ENCODE data around the gene SAC3D1.
"Not testable (repeated sequence)": the region's sequence is repeated elsewhere in the genome, so short reads cannot be mapped to it uniquely, and the experiment has no call there.

SAC3D1 gene

DNA sequence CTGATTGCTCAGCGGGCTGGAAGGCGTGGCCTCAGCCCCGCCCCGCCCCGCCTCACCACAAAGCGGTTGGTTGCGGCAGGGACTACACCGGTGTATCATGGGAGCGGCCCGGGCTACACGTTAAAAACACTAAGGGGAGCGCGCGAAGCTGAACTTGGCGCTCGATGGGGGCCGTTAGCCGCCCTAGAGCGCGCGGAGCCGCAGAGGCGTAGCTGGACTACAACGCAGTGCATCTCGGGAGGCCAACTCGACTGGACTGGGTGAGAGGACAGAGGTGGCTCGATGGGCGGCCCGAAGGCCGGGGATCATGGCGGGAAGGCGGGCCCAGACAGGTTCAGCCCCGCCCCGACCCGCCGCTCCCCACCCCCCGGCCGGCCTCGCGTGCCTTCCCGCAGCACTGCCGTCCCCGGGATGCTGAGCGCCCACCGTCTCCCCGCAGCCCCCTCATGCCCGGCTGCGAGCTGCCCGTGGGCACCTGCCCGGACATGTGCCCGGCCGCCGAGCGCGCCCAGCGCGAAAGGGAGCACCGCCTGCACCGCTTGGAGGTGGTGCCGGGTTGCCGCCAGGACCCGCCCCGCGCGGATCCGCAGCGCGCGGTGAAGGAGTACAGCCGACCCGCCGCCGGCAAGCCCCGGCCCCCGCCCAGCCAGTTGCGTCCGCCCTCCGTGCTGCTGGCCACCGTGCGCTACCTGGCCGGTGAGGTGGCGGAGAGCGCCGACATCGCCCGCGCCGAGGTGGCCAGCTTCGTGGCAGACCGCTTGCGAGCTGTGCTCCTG is at the start of gene SAC3D1:
Gene SAC3D1, plus strand, starts transcription at position 364 of the 776 bp plus-strand sequence. Its CDS starts 83 bp downstream, at position 447.
- Histone ChIP-seq H3K9ac (ENCODE audit: low read length in 2 of 2) (peak within 1 kb of the TSS; percentile 67 to 74), H3K4me3 (ENCODE audit: low read length in 2 of 2) (peak within 1 kb of the TSS; percentile 67 to 78), H3K27me3 (ENCODE audit: control insufficient read depth in 1 of 2, insufficient read depth in 2 of 2, low read length in 2 of 2) (no peaks in the 10 kb centered on the region), H3K36me3 (ENCODE audit: control insufficient read depth in 2 of 2, insufficient read depth in 2 of 2, low read length in 2 of 2) (peaks cover 22 to 30% of the 10 kb centered on the region in 2 donors), H3K4me1 (ENCODE audit: control insufficient read depth, insufficient read depth, low read length) (peaks cover 14% of the 10 kb centered on the region), H3K9me3 (ENCODE audit: control insufficient read depth in 2 of 2, low read length in 2 of 2) (no peaks in the 10 kb centered on the region), H3K27ac (ENCODE audit: low read length) (peak within 1 kb of the TSS; percentile 87)

GRCh38 chr11:64994318-64994717 is 46.7 kb upstream of the SAC3D1 start:
- no peak overlapping the region for H3K27ac ChIP-seq (ENCODE audit: low read length)
- no peak overlapping the region for H3K4me3 ChIP-seq (ENCODE audit: low read length in 2 of 2)
- H3K27me3 ChIP-seq (ENCODE audit: control insufficient read depth in 1 of 2, insufficient read depth in 2 of 2, low read length in 2 of 2), result no peaks in the 10 kb centered on the region
- H3K9me3 ChIP-seq (ENCODE audit: control insufficient read depth in 2 of 2, low read length in 2 of 2), result no peaks in the 10 kb centered on the region
- H3K4me1 ChIP-seq (ENCODE audit: control insufficient read depth, insufficient read depth, low read length), result peaks cover 21% of the 10 kb centered on the region
- no peaks in the 10 kb centered on the region for H3K36me3 ChIP-seq (ENCODE audit: control insufficient read depth in 2 of 2, insufficient read depth in 2 of 2, low read length in 2 of 2)
- H3K9ac ChIP-seq (ENCODE audit: low read length in 2 of 2), result no peak overlapping the region

- H3K9ac ChIP-seq (ENCODE audit: low read length in 2 of 2), result peak overlapping the region; percentile 81 to 87
- peaks cover 13% of the 10 kb centered on the region for H3K4me1 ChIP-seq (ENCODE audit: control insufficient read depth, insufficient read depth, low read length)
- peak overlapping the region; percentile 46 for H3K27ac ChIP-seq (ENCODE audit: low read length)
- peak overlapping the region; percentile 79 to 81 for H3K4me3 ChIP-seq (ENCODE audit: low read length in 2 of 2)
- H3K36me3 ChIP-seq (ENCODE audit: control insufficient read depth in 2 of 2, insufficient read depth in 2 of 2, low read length in 2 of 2), result no peaks in the 10 kb centered on the region
- H3K9me3 ChIP-seq (ENCODE audit: control insufficient read depth in 2 of 2, low read length in 2 of 2), result no peaks in the 10 kb centered on the region
- H3K27me3 ChIP-seq (ENCODE audit: control insufficient read depth in 1 of 2, insufficient read depth in 2 of 2, low read length in 2 of 2), result no peaks in the 10 kb centered on the region
Measured at GRCh38 chr11:64996327-64996709, 44.7 kb upstream of the SAC3D1 start.

- Histone ChIP-seq H3K36me3 (ENCODE audit: control insufficient read depth in 2 of 2, insufficient read depth in 2 of 2, low read length in 2 of 2) (no peaks in the 10 kb centered on the region), H3K9me3 (ENCODE audit: control insufficient read depth in 2 of 2, low read length in 2 of 2) (no peaks in the 10 kb centered on the region), H3K9ac (ENCODE audit: low read length in 2 of 2) (peak within 1 kb of the TSS; percentile 81 to 87), H3K4me3 (ENCODE audit: low read length in 2 of 2) (peak within 1 kb of the TSS; percentile 79 to 81), H3K27me3 (ENCODE audit: control insufficient read depth in 1 of 2, insufficient read depth in 2 of 2, low read length in 2 of 2) (no peaks in the 10 kb centered on the region), H3K27ac (ENCODE audit: low read length) (peak within 1 kb of the TSS; percentile 46), H3K4me1 (ENCODE audit: control insufficient read depth, insufficient read depth, low read length) (peaks cover 13% of the 10 kb centered on the region)
Measured at GRCh38 chr11:64996710-64997380, 44.2 kb upstream of the SAC3D1 start, which contains the start of gene BATF2. Gene BATF2 (minus strand): TSS chr11:64996971. CDS start chr11:64996914, 57 bp downstream.

- Histone ChIP-seq H3K4me3 (ENCODE audit: low read length in 2 of 2) (no peak overlapping the region), H3K27ac (ENCODE audit: low read length) (no peak overlapping the region), H3K9ac (ENCODE audit: low read length in 2 of 2) (no peak overlapping the region)
Measured at GRCh38 chr11:64998141-64998540, 42.9 kb upstream of the SAC3D1 start.

DNA sequence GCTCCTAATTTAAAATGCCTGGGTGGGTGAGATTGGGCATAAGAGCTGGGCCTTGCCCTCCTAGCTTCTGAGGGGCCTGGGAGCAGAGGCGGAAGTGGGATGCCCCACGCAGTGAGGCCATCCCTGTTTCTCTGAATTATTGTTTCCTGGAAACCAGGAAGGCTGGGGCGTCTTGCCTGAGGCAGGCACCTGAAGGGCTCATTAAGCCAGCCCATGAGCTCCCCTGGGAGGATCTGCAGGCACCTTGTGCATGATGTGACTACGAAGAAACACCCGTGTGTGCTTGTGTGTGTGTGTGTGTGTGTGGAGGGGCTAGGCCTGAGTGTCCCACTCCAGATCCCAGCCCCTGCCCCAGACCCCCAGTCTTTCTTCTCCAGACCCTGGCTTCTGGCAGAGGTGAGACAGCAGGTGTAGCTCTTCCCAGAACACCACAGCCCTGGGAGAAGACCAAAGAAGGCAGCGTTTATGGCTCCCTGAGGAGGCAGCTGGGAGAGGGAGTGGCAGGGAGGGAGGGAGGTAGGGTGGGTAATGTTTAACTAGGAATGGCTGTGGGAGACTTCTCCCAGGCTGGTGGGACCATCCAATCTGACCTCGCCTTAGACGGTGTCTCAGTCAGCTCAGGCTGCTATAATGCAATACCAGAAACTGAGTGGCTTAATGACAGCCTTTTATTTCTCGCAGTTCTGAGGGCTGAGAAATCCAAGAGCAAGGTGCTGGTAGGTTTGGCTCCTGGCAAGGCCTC is 42.1 kb upstream of the SAC3D1 start:
- no peak overlapping the region for H3K9ac ChIP-seq (ENCODE audit: low read length in 2 of 2)

More at GRCh38 chr11:64998141-64998540, 42.9 kb upstream of the SAC3D1 start:
- Histone ChIP-seq H3K4me1 (ENCODE audit: control insufficient read depth, insufficient read depth, low read length) (peaks cover 13% of the 10 kb centered on the region), H3K9me3 (ENCODE audit: control insufficient read depth in 2 of 2, low read length in 2 of 2) (no peaks in the 10 kb centered on the region), H3K27me3 (ENCODE audit: control insufficient read depth in 1 of 2, insufficient read depth in 2 of 2, low read length in 2 of 2) (no peaks in the 10 kb centered on the region), H3K36me3 (ENCODE audit: control insufficient read depth in 2 of 2, insufficient read depth in 2 of 2, low read length in 2 of 2) (no peaks in the 10 kb centered on the region)

GRCh38 chr11:64999478-64999877 is 41.5 kb upstream of the SAC3D1 start:
- no peaks in the 10 kb centered on the region for H3K9me3 ChIP-seq (ENCODE audit: control insufficient read depth in 2 of 2, low read length in 2 of 2)
- no peaks in the 10 kb centered on the region for H3K36me3 ChIP-seq (ENCODE audit: control insufficient read depth in 2 of 2, insufficient read depth in 2 of 2, low read length in 2 of 2)
- H3K27ac ChIP-seq (ENCODE audit: low read length), result no peak overlapping the region
- peaks cover 13% of the 10 kb centered on the region for H3K4me1 ChIP-seq (ENCODE audit: control insufficient read depth, insufficient read depth, low read length)
- H3K4me3 ChIP-seq (ENCODE audit: low read length in 2 of 2), result no peak overlapping the region
- no peak overlapping the region for H3K9ac ChIP-seq (ENCODE audit: low read length in 2 of 2)
- no peaks in the 10 kb centered on the region for H3K27me3 ChIP-seq (ENCODE audit: control insufficient read depth in 1 of 2, insufficient read depth in 2 of 2, low read length in 2 of 2)

More for the DNA sequence above, 42.1 kb upstream of the SAC3D1 start:
- peaks cover 13% of the 10 kb centered on the region for H3K4me1 ChIP-seq (ENCODE audit: control insufficient read depth, insufficient read depth, low read length)
- no peaks in the 10 kb centered on the region for H3K27me3 ChIP-seq (ENCODE audit: control insufficient read depth in 1 of 2, insufficient read depth in 2 of 2, low read length in 2 of 2)
- H3K27ac ChIP-seq (ENCODE audit: low read length), result no peak overlapping the region
- H3K36me3 ChIP-seq (ENCODE audit: control insufficient read depth in 2 of 2, insufficient read depth in 2 of 2, low read length in 2 of 2), result no peaks in the 10 kb centered on the region
- H3K4me3 ChIP-seq (ENCODE audit: low read length in 2 of 2), result no peak overlapping the region
- no peaks in the 10 kb centered on the region for H3K9me3 ChIP-seq (ENCODE audit: control insufficient read depth in 2 of 2, low read length in 2 of 2)

- no peak overlapping the region for H3K9ac ChIP-seq (ENCODE audit: low read length in 2 of 2)
- H3K27me3 ChIP-seq (ENCODE audit: control insufficient read depth in 1 of 2, insufficient read depth in 2 of 2, low read length in 2 of 2), result no peaks in the 10 kb centered on the region
- no peak overlapping the region for H3K27ac ChIP-seq (ENCODE audit: low read length)
- H3K4me3 ChIP-seq (ENCODE audit: low read length in 2 of 2), result no peak overlapping the region
- no peaks in the 10 kb centered on the region for H3K9me3 ChIP-seq (ENCODE audit: control insufficient read depth in 2 of 2, low read length in 2 of 2)
- no peaks in the 10 kb centered on the region for H3K4me1 ChIP-seq (ENCODE audit: control insufficient read depth, insufficient read depth, low read length)
- no peaks in the 10 kb centered on the region for H3K36me3 ChIP-seq (ENCODE audit: control insufficient read depth in 2 of 2, insufficient read depth in 2 of 2, low read length in 2 of 2)
Measured at GRCh38 chr11:65002706-65003105, 38.3 kb upstream of the SAC3D1 start.

- no peak overlapping the region for H3K4me3 ChIP-seq (ENCODE audit: low read length in 2 of 2)
- H3K4me1 ChIP-seq (ENCODE audit: control insufficient read depth, insufficient read depth, low read length), result no peaks in the 10 kb centered on the region
- H3K9ac ChIP-seq (ENCODE audit: low read length in 2 of 2), result no peak overlapping the region
- no peaks in the 10 kb centered on the region for H3K9me3 ChIP-seq (ENCODE audit: control insufficient read depth in 2 of 2, low read length in 2 of 2)
- no peaks in the 10 kb centered on the region for H3K36me3 ChIP-seq (ENCODE audit: control insufficient read depth in 2 of 2, insufficient read depth in 2 of 2, low read length in 2 of 2)
- H3K27me3 ChIP-seq (ENCODE audit: control insufficient read depth in 1 of 2, insufficient read depth in 2 of 2, low read length in 2 of 2), result no peaks in the 10 kb centered on the region
- no peak overlapping the region for H3K27ac ChIP-seq (ENCODE audit: low read length)
Measured at GRCh38 chr11:65003282-65003681, 37.7 kb upstream of the SAC3D1 start.

DNA sequence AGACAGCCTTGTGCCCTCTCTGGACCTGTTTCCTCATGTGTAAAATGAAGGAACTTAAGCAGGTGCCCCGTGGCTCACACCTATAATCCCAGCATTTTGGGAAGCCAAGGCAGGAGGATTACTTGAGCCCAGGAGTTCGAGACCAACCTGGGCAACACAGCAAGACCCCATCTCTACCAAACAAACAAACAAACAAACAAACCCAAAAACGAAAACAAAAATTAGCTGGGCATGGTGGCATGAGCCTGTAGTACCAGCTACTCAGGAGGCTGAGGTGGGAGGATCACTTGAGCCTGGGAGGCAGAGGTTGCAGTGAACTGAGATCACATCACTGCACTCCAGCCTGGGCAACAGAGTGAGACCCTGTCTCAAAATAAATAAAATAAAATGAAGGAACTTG is 37.0 kb upstream of the SAC3D1 start:
- H3K9me3 ChIP-seq (ENCODE audit: control insufficient read depth in 2 of 2, low read length in 2 of 2); H3K27me3 ChIP-seq (ENCODE audit: control insufficient read depth in 1 of 2, insufficient read depth in 2 of 2, low read length in 2 of 2); H3K9ac ChIP-seq (ENCODE audit: low read length in 2 of 2); H3K4me3 ChIP-seq (ENCODE audit: low read length in 2 of 2); H3K36me3 ChIP-seq (ENCODE audit: control insufficient read depth in 2 of 2, insufficient read depth in 2 of 2, low read length in 2 of 2); H3K27ac ChIP-seq (ENCODE audit: low read length); H3K4me1 ChIP-seq (ENCODE audit: control insufficient read depth, insufficient read depth, low read length): not testable (repeated sequence)

All from stomach smooth muscle (tissue), 2 donors.